Measurements from ENCODE around the gene NGRN.

Gene NGRN

GRCh38 chr15:90306560-90306959 is 41.1 kb downstream of the NGRN start:
- no peaks in the 10 kb centered on the region for H3K36me3 ChIP-seq (ENCODE audit: insufficient read depth, low read length)
- H3K4me1 ChIP-seq (ENCODE audit: insufficient read depth, low read length), result peaks cover 7% of the 10 kb centered on the region; the same call in 1 of the 2 replicates
- no peak overlapping the region for H3K9ac ChIP-seq (ENCODE audit: low read depth, low read length)
- no peaks in the 10 kb centered on the region for H3K9me3 ChIP-seq (ENCODE audit: control insufficient read depth, insufficient read depth, low read length)

GRCh38 chr15:90307661-90308060 is 42.2 kb downstream of the NGRN start:
- Histone ChIP-seq H3K4me1 (ENCODE audit: insufficient read depth, low read length) (no peaks in the 10 kb centered on the region), H3K9ac (ENCODE audit: low read depth, low read length) (no peak overlapping the region), H3K36me3 (ENCODE audit: insufficient read depth, low read length) (no peaks in the 10 kb centered on the region), H3K9me3 (ENCODE audit: control insufficient read depth, insufficient read depth, low read length) (no peaks in the 10 kb centered on the region)

- Histone ChIP-seq H3K36me3 (ENCODE audit: insufficient read depth, low read length) (no peaks in the 10 kb centered on the region), H3K4me1 (ENCODE audit: insufficient read depth, low read length) (no peaks in the 10 kb centered on the region), H3K9me3 (ENCODE audit: control insufficient read depth, insufficient read depth, low read length) (no peaks in the 10 kb centered on the region), H3K9ac (ENCODE audit: low read depth, low read length) (no peak overlapping the region)
These were observed 43.5 kb downstream of the NGRN start for GRCh38 chr15:90309020-90309419.

- H3K4me1 ChIP-seq (ENCODE audit: insufficient read depth, low read length), result no peaks in the 10 kb centered on the region
- H3K9ac ChIP-seq (ENCODE audit: low read depth, low read length), result no peak overlapping the region
- H3K9me3 ChIP-seq (ENCODE audit: control insufficient read depth, insufficient read depth, low read length), result no peaks in the 10 kb centered on the region
- H3K36me3 ChIP-seq (ENCODE audit: insufficient read depth, low read length), result no peaks in the 10 kb centered on the region
These were observed 50.0 kb downstream of the NGRN start for GRCh38 chr15:90315278-90315982.

GRCh38 chr15:90316139-90316538 is 50.7 kb downstream of the NGRN start:
- H3K4me1 ChIP-seq (ENCODE audit: insufficient read depth, low read length), result no peaks in the 10 kb centered on the region
- H3K9me3 ChIP-seq (ENCODE audit: control insufficient read depth, insufficient read depth, low read length), result no peaks in the 10 kb centered on the region
- no peak overlapping the region for H3K9ac ChIP-seq (ENCODE audit: low read depth, low read length)

GRCh38 chr15:90318591-90318990 is 53.1 kb downstream of the NGRN start:
- Histone ChIP-seq H3K36me3 (ENCODE audit: insufficient read depth, low read length) (no peaks in the 10 kb centered on the region), H3K4me1 (ENCODE audit: insufficient read depth, low read length) (no peaks in the 10 kb centered on the region), H3K9me3 (ENCODE audit: control insufficient read depth, insufficient read depth, low read length) (no peaks in the 10 kb centered on the region), H3K9ac (ENCODE audit: low read depth, low read length) (no peak overlapping the region)

More at GRCh38 chr15:90316139-90316538, 50.7 kb downstream of the NGRN start:
- no peaks in the 10 kb centered on the region for H3K36me3 ChIP-seq (ENCODE audit: insufficient read depth, low read length)

GRCh38 chr15:90320062-90320884 is 54.8 kb downstream of the NGRN start:
- H3K4me1 ChIP-seq (ENCODE audit: insufficient read depth, low read length), result no peaks in the 10 kb centered on the region
- H3K36me3 ChIP-seq (ENCODE audit: insufficient read depth, low read length), result no peaks in the 10 kb centered on the region
- peak overlapping the region; percentile 23; the same call in 1 of the 2 replicates for H3K9ac ChIP-seq (ENCODE audit: low read depth, low read length)
- no peaks in the 10 kb centered on the region for H3K9me3 ChIP-seq (ENCODE audit: control insufficient read depth, insufficient read depth, low read length)

GRCh38 chr15:90320885-90321278 is 55.4 kb downstream of the NGRN start:
- no peaks in the 10 kb centered on the region for H3K4me1 ChIP-seq (ENCODE audit: insufficient read depth, low read length)
- no peak overlapping the region for H3K9ac ChIP-seq (ENCODE audit: low read depth, low read length)
- H3K9me3 ChIP-seq (ENCODE audit: control insufficient read depth, insufficient read depth, low read length), result no peaks in the 10 kb centered on the region
- H3K36me3 ChIP-seq (ENCODE audit: insufficient read depth, low read length), result no peaks in the 10 kb centered on the region

Data from ES-I3 (cell line).